Measurements from ENCODE around the gene ITGB5.

GRCh38 chr3:124867511-124867910, 19.7 kb downstream of the ITGB5 start:
- no peak for TF ChIP-seq GLIS3 (CRISPR knock-in tag; IDR thresholded peaks at IDR 0.05)
- TF ChIP-seq ZC3H10 (CRISPR knock-in tag; IDR thresholded peaks at IDR 0.05) = no peak
- no peak for TF ChIP-seq CREB5 (CRISPR knock-in tag; IDR thresholded peaks at IDR 0.05; ENCODE audit: low read depth)
- TF ChIP-seq, protein P1, sequence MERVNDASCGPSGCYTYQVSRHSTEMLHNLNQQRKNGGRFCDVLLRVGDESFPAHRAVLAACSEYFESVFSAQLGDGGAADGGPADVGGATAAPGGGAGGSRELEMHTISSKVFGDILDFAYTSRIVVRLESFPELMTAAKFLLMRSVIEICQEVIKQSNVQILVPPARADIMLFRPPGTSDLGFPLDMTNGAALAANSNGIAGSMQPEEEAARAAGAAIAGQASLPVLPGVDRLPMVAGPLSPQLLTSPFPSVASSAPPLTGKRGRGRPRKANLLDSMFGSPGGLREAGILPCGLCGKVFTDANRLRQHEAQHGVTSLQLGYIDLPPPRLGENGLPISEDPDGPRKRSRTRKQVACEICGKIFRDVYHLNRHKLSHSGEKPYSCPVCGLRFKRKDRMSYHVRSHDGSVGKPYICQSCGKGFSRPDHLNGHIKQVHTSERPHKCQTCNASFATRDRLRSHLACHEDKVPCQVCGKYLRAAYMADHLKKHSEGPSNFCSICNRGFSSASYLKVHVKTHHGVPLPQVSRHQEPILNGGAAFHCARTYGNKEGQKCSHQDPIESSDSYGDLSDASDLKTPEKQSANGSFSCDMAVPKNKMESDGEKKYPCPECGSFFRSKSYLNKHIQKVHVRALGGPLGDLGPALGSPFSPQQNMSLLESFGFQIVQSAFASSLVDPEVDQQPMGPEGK (CRISPR knock-in tag; IDR thresholded peaks at IDR 0.05; ENCODE audit: borderline replicate concordance) = no peak
- no peak for TF ChIP-seq RARB (CRISPR knock-in tag; IDR thresholded peaks at IDR 0.05)
- TF ChIP-seq OSR1 (CRISPR knock-in tag; IDR thresholded peaks at IDR 0.05) = no peak
- TF ChIP-seq, protein P2, sequence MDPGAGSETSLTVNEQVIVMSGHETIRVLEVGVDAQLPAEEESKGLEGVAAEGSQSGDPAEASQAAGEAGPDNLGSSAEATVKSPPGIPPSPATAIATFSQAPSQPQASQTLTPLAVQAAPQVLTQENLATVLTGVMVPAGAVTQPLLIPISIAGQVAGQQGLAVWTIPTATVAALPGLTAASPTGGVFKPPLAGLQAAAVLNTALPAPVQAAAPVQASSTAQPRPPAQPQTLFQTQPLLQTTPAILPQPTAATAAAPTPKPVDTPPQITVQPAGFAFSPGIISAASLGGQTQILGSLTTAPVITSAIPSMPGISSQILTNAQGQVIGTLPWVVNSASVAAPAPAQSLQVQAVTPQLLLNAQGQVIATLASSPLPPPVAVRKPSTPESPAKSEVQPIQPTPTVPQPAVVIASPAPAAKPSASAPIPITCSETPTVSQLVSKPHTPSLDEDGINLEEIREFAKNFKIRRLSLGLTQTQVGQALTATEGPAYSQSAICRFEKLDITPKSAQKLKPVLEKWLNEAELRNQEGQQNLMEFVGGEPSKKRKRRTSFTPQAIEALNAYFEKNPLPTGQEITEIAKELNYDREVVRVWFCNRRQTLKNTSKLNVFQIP (CRISPR knock-in tag; IDR thresholded peaks at IDR 0.05; ENCODE audit: borderline replicate concordance, low read depth) = no peak
- TF ChIP-seq, protein P3, sequence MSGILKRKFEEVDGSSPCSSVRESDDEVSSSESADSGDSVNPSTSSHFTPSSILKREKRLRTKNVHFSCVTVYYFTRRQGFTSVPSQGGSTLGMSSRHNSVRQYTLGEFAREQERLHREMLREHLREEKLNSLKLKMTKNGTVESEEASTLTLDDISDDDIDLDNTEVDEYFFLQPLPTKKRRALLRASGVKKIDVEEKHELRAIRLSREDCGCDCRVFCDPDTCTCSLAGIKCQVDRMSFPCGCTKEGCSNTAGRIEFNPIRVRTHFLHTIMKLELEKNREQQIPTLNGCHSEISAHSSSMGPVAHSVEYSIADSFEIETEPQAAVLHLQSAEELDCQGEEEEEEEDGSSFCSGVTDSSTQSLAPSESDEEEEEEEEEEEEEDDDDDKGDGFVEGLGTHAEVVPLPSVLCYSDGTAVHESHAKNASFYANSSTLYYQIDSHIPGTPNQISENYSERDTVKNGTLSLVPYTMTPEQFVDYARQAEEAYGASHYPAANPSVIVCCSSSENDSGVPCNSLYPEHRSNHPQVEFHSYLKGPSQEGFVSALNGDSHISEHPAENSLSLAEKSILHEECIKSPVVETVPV (CRISPR knock-in tag; IDR thresholded peaks at IDR 0.05) = no peak

Measured in SK-N-SH treated with all-trans-retinoic acid at 6 μM for 48 hours (cell line).